ENCODE results near the gene PKD1.

PKD1 gene

GRCh38 chr16:2148714-2149629 lies 13.3 kb upstream of the PKD1 start:
- no peak for DNase-seq (ENCODE audit: extremely low spot score)

GRCh38 chr16:2147981-2148671 lies 12.4 kb upstream of the PKD1 start, which contains the start of gene RAB26:
Gene RAB26 (plus strand): TSS chr16:2148625. CDS start chr16:2148784, 159 bp downstream.
- ChIA-PET CTCF (interaction anchor here (1.2 kb wide), 1 partner anchor 57 kb away, joined by 3 read pairs; no protein-coding TSS in a partner anchor), POLR2A (no interaction called here)
- TF ChIP-seq ARNT (IDR thresholded peaks at IDR 0.05) = 0 out of 2 replicates have a peak, but pooled peaks have one; percentile 6
- no peak for TF ChIP-seq SP1 (IDR thresholded peaks at IDR 0.05)
- no peak for TF ChIP-seq TARDBP (IDR thresholded peaks at IDR 0.05)
- TF ChIP-seq HDGF (IDR thresholded peaks at IDR 0.05; ENCODE audit: borderline replicate concordance) = no peak
- TF ChIP-seq CTBP1 (IDR thresholded peaks at IDR 0.05; ENCODE audit: borderline replicate concordance) = no peak
- DNase-seq (ENCODE audit: extremely low spot score) = peak; percentile 47

More at GRCh38 chr16:2148714-2149629, 13.3 kb upstream of the PKD1 start:
- ChIA-PET POLR2A (no interaction called here), CTCF (interaction anchor here (0.5 kb wide), 1 partner anchor 8 kb away, joined by 3 read pairs; no protein-coding TSS in a partner anchor)
- TF ChIP-seq ARNT (IDR thresholded peaks at IDR 0.05) (no peak), SUZ12 (IDR thresholded peaks at IDR 0.05) (no peak), FOXK2 (IDR thresholded peaks at IDR 0.05) (no peak), ELF4 (IDR thresholded peaks at IDR 0.05) (no peak), TARDBP (IDR thresholded peaks at IDR 0.05) (no peak), FOXA1 (IDR thresholded peaks at IDR 0.05) (no peak), L3MBTL2 (conservative IDR thresholded peaks at IDR 0.05) (no peak), SP1 (IDR thresholded peaks at IDR 0.05) (no peak)

GRCh38 chr16:2147378-2147777 lies 11.7 kb upstream of the PKD1 start:
- CTCF ChIA-PET = interaction anchor here (0.6 to 1.6 kb wide), 4 partner anchors 26 to 125 kb away, joined by 3 to 9 read pairs (median 3); no protein-coding TSS in a partner anchor
- TF ChIP-seq L3MBTL2 (conservative IDR thresholded peaks at IDR 0.05) = no peak
- no peak for TF ChIP-seq NFRKB (IDR thresholded peaks at IDR 0.05)
- no peak for TF ChIP-seq FOXK2 (IDR thresholded peaks at IDR 0.05)
- no peak for TF ChIP-seq PKNOX1 (IDR thresholded peaks at IDR 0.05)
- TF ChIP-seq ZNF384 (IDR thresholded peaks at IDR 0.05) = no peak
- no peak for DNase-seq (ENCODE audit: extremely low spot score)
- POLR2A ChIA-PET = interaction anchor here (1.3 to 2.8 kb wide), 3 partner anchors 8 to 183 kb away, joined by 4 to 40 read pairs (median 7); partner anchors contain the start of genes NTHL1, RPS2, TRAF7 and TSC2

GRCh38 chr16:2145843-2146242 lies 10.1 kb upstream of the PKD1 start:
- TF ChIP-seq LEF1 (IDR thresholded peaks at IDR 0.05; ENCODE audit: borderline replicate concordance) (no peak), FOXA1 (IDR thresholded peaks at IDR 0.05) (no peak), L3MBTL2 (conservative IDR thresholded peaks at IDR 0.05) (no peak), ELF4 (IDR thresholded peaks at IDR 0.05) (no peak), FOXK2 (IDR thresholded peaks at IDR 0.05) (no peak), HDGF (IDR thresholded peaks at IDR 0.05; ENCODE audit: borderline replicate concordance) (no peak), TARDBP (IDR thresholded peaks at IDR 0.05) (no peak), SUZ12 (IDR thresholded peaks at IDR 0.05) (no peak), ARNT (IDR thresholded peaks at IDR 0.05) (no peak), CTBP1 (IDR thresholded peaks at IDR 0.05; ENCODE audit: borderline replicate concordance) (no peak), BHLHE40 (IDR thresholded peaks at IDR 0.05; ENCODE audit: borderline replicate concordance) (no peak), NFRKB (IDR thresholded peaks at IDR 0.05) (no peak), FOXM1 (IDR thresholded peaks at IDR 0.05; ENCODE audit: borderline replicate concordance) (no peak), ZNF384 (IDR thresholded peaks at IDR 0.05) (no peak), PKNOX1 (IDR thresholded peaks at IDR 0.05) (no peak), SP1 (IDR thresholded peaks at IDR 0.05) (no peak)
- DNase-seq (ENCODE audit: extremely low spot score) = no peak
- CTCF ChIA-PET = interaction anchor here (0.6 to 1.9 kb wide), 6 partner anchors 10 to 130 kb away, joined by 3 to 9 read pairs (median 3); partner anchors contain the start of gene PKD1
- POLR2A ChIA-PET = interaction anchor here (0.6 to 2.8 kb wide), 4 partner anchors 9 to 181 kb away, joined by 3 to 40 read pairs (median 4); partner anchors contain the start of genes ECI1, PKD1, RPS2 and TRAF7

- TF ChIP-seq TARDBP (IDR thresholded peaks at IDR 0.05) (no peak), SP1 (IDR thresholded peaks at IDR 0.05) (no peak), PKNOX1 (IDR thresholded peaks at IDR 0.05) (no peak), NFRKB (IDR thresholded peaks at IDR 0.05) (no peak), ARNT (IDR thresholded peaks at IDR 0.05) (no peak), FOXA1 (IDR thresholded peaks at IDR 0.05) (no peak), FOXK2 (IDR thresholded peaks at IDR 0.05) (no peak), ELF4 (IDR thresholded peaks at IDR 0.05) (no peak)
- ChIA-PET POLR2A (interaction anchor here (0.7 to 1.8 kb wide), 3 partner anchors 9 to 53 kb away, joined by 3 to 6 read pairs (median 5); partner anchors contain the start of gene TRAF7), CTCF (no interaction called here)
- no peak for DNase-seq (ENCODE audit: extremely low spot score)
These were observed 8.3 kb upstream of the PKD1 start for GRCh38 chr16:2143878-2144485.
